ENCODE results near the gene ADAMTS5.

- no peak for TF ChIP-seq EZH2 (IDR thresholded peaks at IDR 0.05; ENCODE audit: borderline replicate concordance, low read depth, low read length, severe bottlenecking)
- no peak for TF ChIP-seq CTCF (IDR thresholded peaks at IDR 0.05; ENCODE audit: borderline replicate concordance, extremely low read depth, low read length, poor library complexity, severe bottlenecking)
Observed at GRCh38 chr21:26918323-26919079, 48.4 kb downstream of the ADAMTS5 start.

Measured in DND-41 (cell line).